ENCODE measurements around the gene IFNA16.
"Not testable (repeated sequence)": the region's sequence is repeated elsewhere in the genome, so short reads cannot be mapped to it uniquely, and the experiment has no call there.

The IFNA16 gene

DNA sequence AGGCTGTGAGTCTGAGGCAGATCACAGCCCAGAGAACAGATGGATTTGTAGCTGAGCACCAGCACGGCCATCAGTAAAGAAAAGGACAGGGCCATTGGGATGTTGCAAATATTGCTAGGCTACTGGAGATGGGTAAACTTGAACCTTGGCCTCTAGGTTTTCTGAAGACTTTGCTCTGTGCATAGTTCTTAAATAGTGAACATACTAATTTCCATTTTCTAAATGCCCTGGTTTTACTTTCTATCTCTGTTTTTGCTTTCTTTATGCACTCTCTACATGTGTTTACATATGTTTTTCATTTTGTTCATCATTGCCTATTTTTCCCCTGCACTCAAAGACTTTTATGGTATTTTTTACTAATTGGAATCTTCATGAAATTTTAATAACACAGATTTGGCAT lies at the start of gene IFNA16:
Gene IFNA16 (minus strand): TSS at position 101 of the 400 bp plus-strand sequence. CDS start 6 bp downstream, at position 95.
- DNase-seq = not testable (repeated sequence)

DNA sequence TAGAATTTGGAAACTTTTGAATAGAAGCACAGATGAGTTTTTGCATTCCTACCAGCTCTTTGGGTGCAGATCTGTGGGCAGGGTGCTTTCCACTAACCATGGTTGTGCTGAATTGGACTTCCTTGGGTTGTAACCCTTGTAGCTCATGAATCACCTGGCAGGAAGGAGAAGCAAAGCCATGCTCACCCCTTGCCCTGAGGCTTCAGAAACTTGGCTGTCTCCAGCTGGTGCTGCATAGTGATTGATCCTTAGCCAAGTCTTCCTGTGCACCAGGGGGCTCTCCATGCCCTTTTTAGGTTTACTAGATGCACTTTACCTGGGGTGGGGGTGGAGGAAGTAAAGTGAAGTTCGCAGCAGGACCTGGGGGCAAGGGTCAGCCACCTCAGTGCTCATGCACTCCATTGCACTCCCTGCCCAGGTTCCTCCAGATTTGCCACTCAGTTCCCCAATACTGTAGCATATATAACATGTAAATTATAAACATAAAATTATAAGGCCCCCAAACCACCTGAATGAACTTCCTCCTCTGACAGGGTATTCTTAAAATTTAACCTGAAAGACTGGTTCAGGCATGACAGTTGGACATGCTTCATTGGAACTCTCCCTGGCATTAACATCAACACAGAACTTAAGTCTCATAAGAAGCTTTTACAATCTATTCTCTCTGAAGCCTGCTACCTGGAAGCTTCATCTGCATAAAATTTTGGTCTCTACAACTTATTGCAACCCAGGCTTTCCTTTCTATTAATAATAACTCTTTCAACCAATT lies 48.5 kb upstream of the IFNA16 start:
- DNase-seq = no peak

DNA sequence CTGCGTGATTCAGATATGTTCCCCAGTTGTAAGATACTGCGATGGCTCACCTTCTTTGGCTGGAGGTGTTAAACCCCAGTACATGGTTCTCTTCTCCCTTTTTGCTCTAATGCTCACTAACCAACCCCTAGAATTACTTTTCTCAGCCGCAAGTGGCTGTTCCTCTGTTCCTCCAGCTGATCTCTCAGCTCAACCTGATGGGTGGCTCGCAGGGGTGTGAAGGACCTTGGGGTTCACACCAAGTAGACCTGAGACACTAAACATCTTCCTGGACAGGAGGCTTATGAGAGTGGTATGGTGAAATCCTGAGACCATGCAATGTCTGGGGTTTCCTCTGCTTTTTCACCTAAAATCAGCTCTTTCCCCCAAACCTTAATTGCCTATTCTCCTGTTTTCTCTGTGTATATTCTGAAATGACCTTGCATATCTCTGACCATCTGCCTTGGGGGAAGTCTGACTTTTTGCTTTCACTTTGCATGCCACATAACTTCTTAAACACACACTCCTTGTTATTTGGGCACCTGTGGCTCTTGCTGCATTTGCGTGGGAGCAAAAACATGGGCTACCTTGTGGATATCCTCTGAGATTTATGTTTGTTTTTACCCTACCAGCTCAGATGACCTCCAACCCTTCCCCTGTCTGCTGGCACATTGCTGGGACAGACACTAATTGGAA lies 38.6 kb upstream of the IFNA16 start:
- no peak for DNase-seq

DNA sequence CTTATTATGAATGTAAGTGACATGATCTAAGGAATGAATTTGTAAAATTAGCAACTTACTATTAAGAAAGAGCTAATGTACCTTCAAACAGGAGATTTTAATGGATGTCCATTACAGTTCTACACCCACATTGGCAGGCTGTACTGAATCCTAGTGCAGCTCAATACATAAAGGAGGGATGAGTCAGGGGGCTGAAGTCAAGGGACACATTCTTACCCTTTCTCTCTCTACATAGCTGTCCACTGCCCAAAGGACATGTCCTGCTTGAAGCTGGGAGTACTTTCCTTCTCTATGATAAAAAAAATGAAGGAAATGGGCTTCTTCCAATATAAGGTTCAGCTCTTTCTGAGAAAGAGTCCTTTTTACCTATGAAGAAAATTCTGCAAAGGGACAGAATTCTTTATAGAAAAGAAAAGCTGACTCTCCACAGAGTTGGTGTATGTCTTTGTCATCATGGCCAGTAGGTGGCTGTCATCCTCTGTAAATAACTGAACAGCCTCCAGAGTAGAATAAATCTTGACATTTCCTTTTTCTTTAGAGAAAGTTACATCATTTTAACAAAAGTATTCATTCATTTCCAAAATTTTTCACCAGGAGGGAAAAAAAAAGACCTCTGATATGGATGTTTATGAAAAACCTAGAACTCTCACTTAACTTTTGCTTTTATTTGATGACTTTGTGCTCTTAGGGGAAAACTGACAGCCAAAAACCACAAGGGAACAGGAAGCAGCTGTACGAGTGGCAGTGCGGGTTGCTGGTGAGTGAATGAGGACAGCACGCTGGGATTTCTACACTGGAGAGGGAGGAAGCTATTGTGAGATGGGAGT lies 35.8 kb upstream of the IFNA16 start:
- peak; percentile 17 for DNase-seq

DNA sequence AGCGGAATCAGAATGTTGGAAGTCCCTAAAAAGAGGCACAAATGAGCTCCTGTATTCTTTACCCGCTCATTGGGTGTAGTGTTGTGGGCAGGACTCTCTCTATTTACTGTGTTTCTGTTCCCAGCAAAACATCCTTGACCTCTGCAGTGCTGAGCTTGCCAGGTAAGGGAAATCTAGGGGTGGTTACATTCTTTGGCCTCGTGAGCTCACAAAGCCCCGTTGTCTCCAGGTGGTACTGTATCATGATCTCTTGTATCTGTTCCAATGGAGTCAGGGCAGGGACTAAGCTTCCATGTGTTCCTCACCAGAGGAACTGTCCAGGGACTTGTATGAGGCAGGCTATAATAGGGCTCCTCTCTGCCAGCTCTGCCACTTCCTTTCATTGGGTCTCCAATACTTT lies 34.5 kb upstream of the IFNA16 start:
- no peak for DNase-seq

DNA sequence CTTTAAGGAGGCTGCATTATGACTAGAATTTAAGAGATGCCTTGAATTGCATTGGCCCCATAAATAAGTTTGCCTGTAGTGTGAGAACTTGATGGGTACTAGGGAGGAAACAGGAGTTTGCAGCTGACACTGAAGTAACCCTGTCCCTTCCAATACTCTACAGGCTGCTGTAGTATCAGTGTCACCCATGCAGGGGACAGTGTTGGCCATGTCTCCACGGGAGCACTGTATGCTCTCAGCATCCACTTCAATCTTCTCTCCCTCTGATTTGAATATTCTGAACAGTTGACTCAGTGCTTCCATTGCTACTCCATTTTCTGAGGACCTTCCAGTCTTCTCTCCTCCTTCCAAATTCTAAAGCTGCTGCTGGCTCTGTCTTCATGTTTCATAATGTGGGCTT lies 34.1 kb upstream of the IFNA16 start:
- DNase-seq = no peak

DNA sequence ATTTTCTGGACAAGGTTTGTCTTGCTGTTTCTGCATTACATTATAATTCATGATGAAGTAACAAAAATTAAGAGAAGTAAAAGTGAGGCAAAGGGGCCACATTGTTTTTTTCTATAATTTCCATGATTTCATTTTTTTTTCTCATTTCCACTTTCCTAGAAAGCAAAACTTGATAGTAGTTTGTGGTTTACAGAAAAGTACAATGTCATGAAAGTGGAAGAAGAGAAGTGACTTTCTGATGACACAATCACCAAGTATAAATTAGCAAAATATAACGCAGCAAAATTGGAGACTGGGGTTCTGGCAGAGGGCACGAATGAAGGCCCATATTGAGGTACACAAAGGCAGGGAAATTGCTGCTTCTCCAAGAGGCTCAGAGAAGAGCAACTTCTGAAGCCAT lies 27.7 kb upstream of the IFNA16 start:
- DNase-seq = no peak

DNA sequence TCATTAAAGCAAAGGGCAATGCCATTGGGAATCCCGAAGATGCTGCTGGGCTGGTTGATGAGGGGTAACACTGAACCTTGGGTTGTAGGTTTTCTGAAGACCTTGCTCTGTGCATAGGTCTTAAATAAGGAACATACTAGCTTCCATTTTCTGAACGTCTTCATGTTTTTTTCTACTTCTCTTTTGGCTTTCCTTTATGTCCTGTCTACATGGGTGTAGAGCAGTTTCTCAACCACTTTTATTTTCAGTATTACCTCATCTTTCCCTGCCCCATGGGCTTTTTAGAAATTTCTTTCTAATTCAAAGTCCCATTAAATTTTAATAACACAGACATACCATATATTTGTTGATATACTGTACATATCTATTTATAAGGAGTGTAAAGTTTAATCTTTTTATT lies 22.8 kb upstream of the IFNA16 start, which contains the start of gene IFNA14:
Gene IFNA14 (minus strand): TSS at position 95 of the 400 bp plus-strand sequence. CDS start 70 bp downstream, at position 25.
- no peak for DNase-seq

DNA sequence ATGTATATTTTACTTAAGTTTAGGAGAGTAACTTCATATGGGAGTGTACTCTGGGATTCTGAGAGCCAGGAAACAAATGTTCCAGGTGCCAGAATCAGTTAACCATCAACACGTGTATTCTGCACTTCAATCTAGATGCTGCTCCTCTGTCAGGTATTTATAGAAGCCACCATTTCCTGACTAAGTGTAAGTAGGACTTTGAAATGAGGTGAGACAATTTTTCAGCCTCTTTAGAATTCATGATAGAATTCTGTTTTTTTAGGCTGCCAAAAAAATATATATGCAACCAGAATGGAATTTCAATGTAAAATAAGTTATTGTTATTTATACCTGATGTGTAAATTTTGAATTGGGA lies 19.2 kb upstream of the IFNA16 start:
- not testable (repeated sequence) for DNase-seq

DNA sequence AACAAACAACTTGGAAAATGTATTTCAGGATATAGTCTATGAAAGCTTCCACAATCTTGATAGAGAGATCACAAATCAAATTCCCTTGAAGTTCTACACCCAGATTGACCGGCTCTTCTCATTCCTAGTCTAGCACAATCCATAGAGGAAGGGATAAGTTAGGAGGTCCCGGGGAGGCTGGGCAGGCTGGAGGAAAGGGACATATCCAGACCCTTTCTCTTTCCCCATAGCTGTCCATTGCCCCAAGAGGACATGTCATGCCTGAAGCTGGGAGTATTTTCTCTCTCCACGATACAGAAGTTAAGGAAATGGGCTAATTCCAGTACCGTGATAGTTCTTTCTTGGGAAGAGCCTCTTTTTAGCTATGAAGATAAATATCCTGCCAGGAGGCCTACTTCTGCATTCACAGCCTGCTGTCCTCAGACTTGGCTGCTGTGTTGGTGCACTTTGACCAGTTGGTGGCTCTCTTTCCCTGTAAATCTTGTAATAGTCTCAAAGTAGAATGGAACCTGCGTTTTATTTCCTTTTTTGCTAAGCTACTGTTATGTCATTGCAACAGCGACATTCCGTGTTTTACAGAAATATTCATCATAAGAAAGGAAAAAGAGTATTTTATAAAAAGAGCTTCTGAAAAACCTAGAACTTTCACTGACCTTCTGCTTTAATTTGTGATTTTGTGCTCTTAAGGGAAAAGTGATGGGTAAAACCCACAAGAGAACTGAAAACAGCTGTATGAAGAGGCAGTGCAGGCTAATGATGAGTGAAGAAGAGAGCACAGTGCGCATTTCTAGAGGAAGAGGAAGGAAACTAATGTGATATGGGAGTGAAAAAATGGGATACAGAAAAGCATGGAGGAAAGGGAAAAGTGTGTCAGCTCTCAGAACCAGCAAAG lies 18.6 kb upstream of the IFNA16 start:
- DNase-seq = peak; percentile 49

DNA sequence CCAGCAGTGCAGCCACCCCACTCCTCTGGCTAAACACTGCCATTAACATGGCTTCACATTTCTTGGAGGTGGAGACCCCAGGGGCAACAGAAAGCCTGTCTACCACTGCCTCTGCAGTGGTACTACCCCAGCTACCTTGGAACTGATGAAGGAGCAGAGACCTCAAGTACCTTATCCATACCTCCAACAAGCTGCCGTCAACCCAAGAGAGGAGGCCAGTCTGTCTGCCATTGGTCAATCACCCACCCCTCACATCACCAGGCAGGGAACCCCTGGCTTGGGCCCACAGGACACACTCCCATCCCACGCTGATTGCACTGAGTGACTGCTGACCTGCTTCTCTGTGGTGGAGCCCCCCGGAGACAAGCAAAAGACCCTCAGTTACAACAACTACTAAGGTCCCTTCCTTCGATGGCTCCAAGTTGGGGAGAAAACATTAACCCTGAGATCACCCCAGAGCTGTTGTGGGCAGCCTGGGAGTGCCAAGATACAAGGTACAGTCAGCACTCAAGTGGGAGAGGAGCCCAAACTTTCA lies 17.1 kb upstream of the IFNA16 start:
- no peak for DNase-seq

DNA sequence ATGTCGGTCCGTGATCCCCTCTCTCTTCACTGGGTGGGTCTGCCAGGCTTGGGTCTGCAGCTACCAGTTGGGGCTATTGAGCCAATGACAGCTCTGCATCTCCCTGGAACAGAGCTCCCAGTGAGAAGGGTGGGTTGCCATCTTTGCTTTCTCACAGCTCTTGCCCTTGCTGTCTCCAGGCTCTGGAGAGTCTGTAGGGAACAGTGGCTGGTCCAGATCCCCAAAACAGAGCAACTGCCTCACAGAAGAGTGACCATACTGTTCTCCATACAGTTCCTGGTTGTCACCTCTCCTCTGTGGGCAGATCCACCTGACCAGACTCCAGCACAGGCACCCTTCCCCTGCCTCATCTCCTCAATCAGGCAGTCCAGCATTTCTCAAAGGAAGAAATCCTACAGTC lies 16.1 kb upstream of the IFNA16 start:
- DNase-seq = no peak

DNA sequence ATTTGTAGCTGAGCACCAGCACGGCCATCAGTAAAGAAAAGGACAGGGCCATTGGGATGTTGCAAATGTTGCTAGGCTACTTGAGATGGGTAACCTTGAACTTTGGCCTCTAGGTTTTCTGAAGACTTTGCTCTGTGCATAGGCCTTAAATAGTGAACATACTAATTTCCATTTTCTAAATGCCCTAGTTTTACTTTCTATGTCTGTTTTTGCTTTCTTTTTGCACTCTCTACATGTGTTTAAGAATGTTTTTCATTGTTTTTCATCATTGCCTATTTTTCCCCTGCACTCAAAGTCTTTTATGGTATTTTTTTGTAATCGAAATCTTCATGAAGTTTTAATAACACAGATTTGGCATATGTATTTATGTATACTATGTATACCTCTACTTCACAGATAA lies 11.0 kb upstream of the IFNA16 start, which contains the start of gene IFNA17:
Gene IFNA17 (minus strand): TSS at position 101 of the 400 bp plus-strand sequence. CDS start 49 bp downstream, at position 52.
- DNase-seq = no peak

DNA sequence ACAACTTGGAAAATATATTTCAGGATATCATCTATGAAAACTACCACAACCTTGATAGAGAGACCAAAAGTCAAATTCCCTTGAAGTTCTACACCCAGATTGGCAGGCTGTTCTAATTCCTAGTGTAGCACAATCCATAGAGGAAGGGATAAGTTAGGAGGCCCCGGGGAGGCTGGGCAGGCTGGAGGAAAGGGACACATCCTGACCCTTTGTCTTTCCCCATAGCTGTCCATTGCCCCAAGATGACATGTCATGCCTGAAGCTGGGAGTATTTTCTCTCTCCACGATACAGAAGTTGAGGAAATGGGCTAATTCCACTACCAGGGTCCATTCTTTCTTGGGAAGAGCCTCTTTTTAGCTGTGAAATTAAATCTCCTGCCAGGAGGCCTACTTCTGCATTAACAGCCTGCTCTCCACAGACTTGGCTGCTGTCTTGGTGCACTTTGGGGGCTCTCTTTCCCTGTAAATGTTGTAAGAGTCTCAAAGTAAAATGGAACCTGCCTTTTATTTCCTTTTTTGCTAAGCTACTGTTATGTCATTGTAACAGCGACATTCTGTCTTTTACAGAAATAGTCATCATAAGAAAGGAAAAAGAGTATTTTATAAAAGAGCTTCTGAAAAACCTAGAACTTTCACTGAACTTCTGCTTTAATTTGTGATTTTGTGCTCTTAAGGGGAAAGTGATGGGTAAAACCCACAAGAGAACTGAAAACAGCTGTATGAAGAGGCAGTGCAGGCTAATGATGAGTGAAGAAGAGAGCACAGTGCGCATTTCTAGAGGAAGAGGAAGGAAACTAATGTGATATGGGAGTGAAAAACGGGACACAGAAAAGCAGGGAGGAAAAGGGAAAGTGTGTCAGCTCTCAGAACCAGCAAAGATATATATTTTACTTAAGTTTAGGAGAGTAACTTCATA lies 3.4 kb downstream of the IFNA16 start:
- DNase-seq = peak; percentile 7

DNA sequence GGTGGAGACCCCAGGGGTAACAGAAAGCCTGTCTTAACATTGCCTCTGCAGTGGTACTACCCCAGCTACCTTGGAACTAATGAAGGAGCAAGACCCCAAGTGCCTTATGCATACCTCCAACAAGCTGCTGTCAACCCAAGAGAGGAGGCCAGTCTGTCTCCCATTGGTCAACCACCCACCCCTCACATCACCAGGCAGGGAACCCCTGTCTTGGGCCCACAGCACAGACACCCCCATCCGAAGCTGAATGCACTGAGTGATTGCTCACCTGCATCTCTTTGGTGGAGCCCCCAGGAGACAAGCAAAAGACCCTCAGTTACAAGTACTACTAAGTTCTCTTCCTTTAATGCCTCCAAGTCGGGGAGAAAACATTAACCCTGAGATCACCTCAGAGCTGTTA lies 5.0 kb downstream of the IFNA16 start:
- DNase-seq = not testable (repeated sequence)

DNA sequence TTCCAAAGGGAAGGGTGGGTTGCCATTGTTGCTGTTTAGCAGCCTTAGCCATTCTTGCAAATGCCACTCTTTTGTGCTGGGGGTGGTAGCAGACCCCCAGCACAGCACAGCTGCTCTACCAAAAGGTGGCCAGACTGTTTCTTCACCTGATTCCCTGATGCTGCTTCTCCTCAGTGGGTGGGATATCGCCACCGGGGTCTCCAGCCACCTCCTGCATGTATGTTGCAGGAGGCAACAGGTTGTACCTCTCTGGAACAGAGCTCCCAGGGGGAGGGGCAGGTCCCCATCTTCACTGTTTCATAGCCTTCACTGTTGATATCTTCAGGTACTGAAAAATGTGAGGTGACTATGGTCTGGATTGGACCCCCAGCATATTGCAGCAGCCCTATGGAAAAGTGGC lies 6.3 kb downstream of the IFNA16 start:
- not testable (repeated sequence) for DNase-seq

DNA sequence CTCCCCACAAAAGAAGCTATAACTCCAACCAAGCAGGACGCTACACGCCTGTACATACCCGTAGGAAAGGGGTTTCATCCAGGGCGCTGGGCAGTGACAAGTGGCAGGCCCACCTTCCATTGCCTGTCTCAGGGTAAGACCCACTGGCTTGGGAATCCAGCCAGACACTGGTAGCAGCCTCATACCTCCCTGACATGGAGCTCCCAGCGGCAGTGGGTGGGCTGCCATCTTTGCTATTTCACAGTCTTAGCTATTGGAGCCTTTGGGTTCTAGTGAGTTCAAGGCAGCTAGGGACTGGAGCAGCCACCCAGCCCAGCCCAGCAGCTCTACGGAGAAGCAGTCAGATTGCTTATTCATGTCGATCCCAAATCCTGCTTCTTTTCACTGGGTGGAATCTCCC lies 6.8 kb downstream of the IFNA16 start:
- DNase-seq = no peak

DNA sequence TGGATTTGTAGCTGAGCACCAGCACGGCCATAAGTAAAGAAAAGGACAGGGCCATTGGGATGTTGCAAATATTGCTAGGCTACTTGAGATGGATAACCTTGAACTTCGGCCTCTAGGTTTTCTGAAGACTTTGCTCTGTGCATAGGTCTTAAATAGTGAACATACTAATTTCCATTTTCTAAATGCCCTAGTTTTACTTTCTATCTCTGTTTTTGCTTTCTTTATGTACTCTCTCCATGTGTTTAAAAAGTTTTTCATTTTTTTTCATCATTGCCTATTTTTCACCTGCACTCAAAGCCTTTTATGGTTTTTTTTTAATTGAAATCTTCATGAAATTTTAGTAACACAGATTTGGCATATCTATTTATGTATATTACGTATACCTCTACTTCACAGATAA lies 10.1 kb downstream of the IFNA16 start, which contains the start of gene IFNA10:
Gene IFNA10 (minus strand): TSS at position 101 of the 400 bp plus-strand sequence. CDS start 46 bp downstream, at position 55.
- not testable (repeated sequence) for DNase-seq

DNA sequence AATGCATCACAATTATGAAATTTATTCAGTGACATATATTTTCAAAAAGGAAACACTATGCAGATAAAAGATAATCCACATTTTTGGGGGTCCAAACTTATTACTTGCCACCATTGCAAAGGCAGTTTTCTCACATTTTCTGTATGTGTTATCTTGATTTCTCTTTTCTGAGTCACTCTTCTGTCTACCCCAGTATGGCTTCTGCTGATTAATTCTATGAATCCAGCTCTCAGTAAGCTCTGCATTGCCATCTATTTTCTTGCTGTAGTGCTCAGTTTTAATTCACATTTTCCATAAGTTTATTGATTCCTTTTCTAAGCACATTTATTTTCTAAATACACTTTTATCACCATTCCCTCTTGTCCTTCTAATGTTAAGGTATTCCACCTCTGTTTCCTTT lies 11.9 kb downstream of the IFNA16 start:
- DNase-seq = no peak

DNA sequence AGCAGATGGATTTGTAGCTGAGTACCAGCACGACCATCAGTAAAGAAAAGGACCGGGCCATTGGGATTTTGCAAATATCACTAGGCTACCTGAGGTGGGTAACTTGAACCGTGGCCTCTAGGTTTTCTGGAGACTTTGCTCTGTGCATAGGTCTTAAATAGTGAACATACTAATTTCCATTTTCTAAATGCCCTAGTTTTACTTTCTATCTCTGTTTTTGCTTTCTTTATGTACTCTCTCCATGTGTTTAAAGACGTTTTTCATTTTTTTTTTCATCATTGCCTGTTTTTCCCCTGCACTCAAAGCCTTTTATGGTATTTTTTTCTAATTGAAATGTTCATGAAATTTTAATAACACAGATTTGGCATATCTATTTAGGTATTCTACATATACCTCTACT lies 15.0 kb downstream of the IFNA16 start, which contains the start of gene IFNA7:
Gene IFNA7 (minus strand): TSS at position 101 of the 400 bp plus-strand sequence. CDS start 40 bp downstream, at position 61.
- DNase-seq = not testable (repeated sequence)
